ENCODE results near the gene RAB44.

DNA sequence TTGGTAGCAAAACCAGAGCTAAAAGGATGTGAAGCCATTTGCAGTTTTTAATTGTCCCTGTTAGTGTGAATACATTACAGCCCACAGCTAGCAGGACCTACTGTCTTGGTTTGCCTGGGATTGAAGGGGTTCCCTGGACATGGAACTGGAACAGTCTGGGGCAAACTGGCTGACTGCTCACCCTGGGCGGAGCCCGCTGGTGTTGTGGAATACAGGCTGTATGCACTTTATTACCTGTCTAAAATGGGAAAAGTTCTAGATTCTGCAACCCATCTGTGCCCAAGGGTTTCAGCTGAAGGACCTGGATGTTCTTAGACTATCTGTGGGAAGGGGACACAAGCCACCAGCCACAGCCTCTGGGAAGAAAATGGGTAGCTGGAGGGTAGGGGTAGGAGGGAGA is 31.3 kb upstream of the RAB44 start:
- TF ChIP-seq, protein P1, sequence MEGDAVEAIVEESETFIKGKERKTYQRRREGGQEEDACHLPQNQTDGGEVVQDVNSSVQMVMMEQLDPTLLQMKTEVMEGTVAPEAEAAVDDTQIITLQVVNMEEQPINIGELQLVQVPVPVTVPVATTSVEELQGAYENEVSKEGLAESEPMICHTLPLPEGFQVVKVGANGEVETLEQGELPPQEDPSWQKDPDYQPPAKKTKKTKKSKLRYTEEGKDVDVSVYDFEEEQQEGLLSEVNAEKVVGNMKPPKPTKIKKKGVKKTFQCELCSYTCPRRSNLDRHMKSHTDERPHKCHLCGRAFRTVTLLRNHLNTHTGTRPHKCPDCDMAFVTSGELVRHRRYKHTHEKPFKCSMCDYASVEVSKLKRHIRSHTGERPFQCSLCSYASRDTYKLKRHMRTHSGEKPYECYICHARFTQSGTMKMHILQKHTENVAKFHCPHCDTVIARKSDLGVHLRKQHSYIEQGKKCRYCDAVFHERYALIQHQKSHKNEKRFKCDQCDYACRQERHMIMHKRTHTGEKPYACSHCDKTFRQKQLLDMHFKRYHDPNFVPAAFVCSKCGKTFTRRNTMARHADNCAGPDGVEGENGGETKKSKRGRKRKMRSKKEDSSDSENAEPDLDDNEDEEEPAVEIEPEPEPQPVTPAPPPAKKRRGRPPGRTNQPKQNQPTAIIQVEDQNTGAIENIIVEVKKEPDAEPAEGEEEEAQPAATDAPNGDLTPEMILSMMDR (IDR thresholded peaks at IDR 0.05) = no peak
- TF ChIP-seq EP300 (IDR thresholded peaks at IDR 0.05) (no peak), POLR2A (IDR thresholded peaks at IDR 0.05) (no peak)
